Erythroblast (primary cell): Measurements from ENCODE around the gene SLC7A14.

Experiments
- GATA1 ChIP-seq: IDR thresholded peaks from 2 replicates; pipeline ENCODE4 v1.6.1; 2011; ENCODE audit warnings: low read depth, mild to moderate bottlenecking, control low read depth, low read length, moderate library complexity
- POLR2A ChIP-seq: IDR thresholded peaks from 2 replicates; pipeline ENCODE4 v1.6.1; 2011; ENCODE audit warnings: mild to moderate bottlenecking, low read length

- TF ChIP-seq POLR2A (no peak), GATA1 (no peak)
Observed at GRCh38 chr3:170486398-170486797, 99.5 kb downstream of the SLC7A14 start.
